Adipose tissue (tissue), 3 donors: Measurements from ENCODE around the gene NOTCH1. TPM values are rescaled to one million over a fixed set of nuclear protein-coding genes. Genes with fewer than 3 reads are reported as not detected.

Experiments used
- H3K27ac ChIP-seq: one replicate; pipeline ENCODE4 v1.5.1; 2013; ENCODE audit warnings: low read depth, low read length
- WGBS, 3 donors: extraction: QIAGEN DNeasy Blood & Tissue Kit; methylation state at CpG; one replicate each; pipeline ENCODE4 v1.1.7; 2013; 5-methylcytosine and 5-hydroxymethylcytosine counted together
- polyA plus RNA-seq, 3 donors: library from polyadenylated mRNA; stranded (reverse); fragments of 200-250 nt; gene quantifications; one replicate each; pipeline ENCODE4 v1.2.3, GENCODE V29; 2013
- donor health status: healthy with polysubstance abuse.
- donor health status: Bipolar disorder and iron deficiency.
- donor health status: healthy.

The NOTCH1 gene
- polyA plus RNA-seq, 3 donors = 10.4 to 35.7 (median 25.0) TPM

DNA sequence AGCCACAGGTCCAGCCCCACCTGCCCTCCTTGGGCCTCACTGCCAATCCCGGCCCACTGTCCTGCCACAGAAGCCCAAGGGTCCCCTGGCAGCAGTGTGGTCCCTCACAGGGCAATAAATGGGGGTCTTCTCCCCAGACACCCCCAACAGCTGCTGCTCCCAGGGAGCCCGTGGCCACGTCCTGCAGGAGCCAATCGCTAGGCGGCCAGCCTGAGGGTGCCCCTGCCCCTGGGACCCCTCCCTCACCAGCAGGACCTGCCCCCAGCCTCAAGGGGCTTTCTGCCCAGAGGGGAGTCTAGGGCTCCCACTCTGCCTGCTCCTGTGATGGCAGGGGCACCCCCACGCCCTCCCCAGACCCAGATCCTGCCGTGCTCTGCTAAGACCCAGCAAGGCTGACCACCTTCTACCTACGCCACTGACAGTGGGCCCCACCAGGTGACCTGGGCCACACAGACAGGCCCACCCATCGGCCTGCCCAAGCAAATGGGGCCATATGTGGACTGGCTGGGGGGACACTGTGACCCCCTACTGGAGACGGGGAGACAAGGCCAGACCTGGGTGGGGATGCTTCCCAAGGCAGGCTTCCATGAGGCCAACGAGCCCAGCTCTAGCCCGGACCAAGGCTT, 17.0 kb downstream of the NOTCH1 start:
- WGBS, 3 donors = 81 to 87% (median 84%) methylated on average over 12 of the region's 12 CpGs
- H3K27ac ChIP-seq = no peak overlapping the region

- H3K27ac ChIP-seq = no peak overlapping the region
- 53 to 65% (median 56%) methylated on average over 30 to 34 of the region's 34 CpGs for WGBS, 3 donors
Observed at GRCh38 chr9:136527721-136528710, 17.8 kb downstream of the NOTCH1 start.

DNA sequence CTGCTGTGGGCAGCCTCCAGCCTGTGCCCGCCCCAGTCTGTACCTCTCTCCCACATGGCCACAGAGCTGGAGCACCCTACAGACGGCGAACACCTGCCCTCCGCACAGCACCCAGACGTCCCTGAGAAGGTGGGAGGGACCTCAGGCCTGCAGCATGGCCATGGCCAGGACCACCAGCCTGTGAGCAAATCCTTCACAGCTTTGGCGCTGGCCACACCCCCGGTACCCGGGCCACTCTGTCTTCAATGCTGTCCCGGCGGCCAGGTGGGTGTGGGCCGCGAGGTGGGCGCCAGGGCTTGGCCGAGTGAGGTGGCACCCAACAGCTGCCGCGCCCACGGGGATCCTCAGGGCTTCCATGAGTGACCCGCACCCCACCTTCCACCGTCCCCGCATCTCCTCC, 18.7 kb downstream of the NOTCH1 start:
- WGBS, 3 donors = 80 to 89% (median 82%) methylated on average over 20 of the region's 20 CpGs

DNA sequence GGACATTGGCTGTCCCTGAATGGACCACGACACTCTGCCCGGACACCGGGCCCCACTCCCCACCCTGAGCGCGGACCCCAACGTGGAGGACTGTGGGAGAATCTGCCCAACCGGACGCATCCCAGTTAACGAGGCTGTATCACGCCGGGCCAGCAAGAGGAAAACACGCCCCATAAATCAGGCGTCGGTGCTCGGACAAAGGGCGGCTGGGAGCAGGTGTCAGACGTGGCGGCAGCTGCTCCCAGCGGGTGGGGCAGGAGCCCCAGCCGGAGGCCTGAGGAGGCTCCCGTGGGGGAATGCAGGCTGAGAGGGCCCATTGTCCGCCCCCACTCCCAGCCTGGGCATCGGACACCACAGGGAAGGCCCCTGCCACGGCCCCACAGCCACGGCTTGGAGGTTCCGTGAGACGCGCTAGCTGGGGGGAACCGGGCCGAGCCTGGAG, 19.2 kb downstream of the NOTCH1 start:
- no peak overlapping the region for H3K27ac ChIP-seq

More for the DNA sequence above, 18.7 kb downstream of the NOTCH1 start:
- no peak overlapping the region for H3K27ac ChIP-seq

DNA sequence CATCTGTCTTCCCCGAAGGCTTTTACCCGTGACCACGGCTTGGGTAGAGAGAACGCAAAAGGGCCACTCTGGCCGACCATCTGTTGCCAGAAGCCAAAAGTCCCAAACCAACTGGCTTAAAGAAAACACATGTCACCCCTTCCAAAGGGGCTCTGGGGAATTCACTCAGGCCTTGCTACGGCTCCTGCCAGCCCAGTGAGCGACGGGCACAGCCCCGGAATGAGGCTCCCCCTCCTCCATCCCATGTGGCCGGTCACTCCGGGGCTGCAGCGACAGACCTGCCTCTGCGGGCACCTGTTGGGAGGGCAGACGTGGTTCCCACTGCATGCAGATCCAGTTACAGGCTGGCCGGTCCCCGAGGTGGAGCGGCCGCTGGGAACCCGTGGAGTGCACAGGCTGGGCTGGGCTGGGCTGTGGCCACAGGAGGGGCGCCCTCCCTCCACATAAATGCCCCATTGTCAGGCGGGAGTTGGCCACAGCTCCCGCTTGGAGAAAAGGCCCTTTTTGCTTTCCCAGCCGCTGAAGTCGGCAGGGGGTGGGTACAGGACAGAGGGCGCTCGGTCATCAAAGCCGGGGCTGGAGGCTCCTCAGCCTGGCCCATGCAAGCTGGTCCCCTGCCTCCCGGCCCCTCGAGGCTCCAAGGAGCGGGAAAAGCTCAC, 19.9 kb downstream of the NOTCH1 start:
- H3K27ac ChIP-seq = no peak overlapping the region
- WGBS, 3 donors = 30 to 69% (median 54%) methylated on average over 30 of the region's 30 CpGs

More for the DNA sequence above, 19.2 kb downstream of the NOTCH1 start:
- 56 to 80% (median 62%) methylated on average over 30 of the region's 30 CpGs for WGBS, 3 donors

DNA sequence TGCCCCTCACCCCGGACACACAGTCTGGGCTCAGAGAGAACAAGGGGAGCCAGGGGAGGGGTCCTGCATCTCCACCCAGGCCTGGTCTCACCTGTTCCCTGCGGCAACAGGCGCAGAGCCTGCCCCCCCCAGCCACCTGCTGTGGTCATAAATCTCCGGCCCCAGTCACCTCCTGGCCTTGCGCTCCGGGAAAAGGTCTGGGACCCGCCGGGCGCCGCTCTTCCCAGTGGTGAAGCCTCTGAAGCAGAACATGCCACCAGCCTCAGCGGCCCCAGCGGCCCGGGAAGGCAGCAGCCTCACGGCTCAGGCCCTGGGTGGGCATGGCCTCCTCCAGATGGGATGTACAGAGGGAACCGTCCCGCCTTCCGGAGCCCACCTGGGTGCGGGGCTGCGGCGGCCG, 20.6 kb downstream of the NOTCH1 start:
- no peak overlapping the region for H3K27ac ChIP-seq
- WGBS, 3 donors = 84 to 89% (median 86%) methylated on average over 18 to 21 of the region's 21 CpGs

DNA sequence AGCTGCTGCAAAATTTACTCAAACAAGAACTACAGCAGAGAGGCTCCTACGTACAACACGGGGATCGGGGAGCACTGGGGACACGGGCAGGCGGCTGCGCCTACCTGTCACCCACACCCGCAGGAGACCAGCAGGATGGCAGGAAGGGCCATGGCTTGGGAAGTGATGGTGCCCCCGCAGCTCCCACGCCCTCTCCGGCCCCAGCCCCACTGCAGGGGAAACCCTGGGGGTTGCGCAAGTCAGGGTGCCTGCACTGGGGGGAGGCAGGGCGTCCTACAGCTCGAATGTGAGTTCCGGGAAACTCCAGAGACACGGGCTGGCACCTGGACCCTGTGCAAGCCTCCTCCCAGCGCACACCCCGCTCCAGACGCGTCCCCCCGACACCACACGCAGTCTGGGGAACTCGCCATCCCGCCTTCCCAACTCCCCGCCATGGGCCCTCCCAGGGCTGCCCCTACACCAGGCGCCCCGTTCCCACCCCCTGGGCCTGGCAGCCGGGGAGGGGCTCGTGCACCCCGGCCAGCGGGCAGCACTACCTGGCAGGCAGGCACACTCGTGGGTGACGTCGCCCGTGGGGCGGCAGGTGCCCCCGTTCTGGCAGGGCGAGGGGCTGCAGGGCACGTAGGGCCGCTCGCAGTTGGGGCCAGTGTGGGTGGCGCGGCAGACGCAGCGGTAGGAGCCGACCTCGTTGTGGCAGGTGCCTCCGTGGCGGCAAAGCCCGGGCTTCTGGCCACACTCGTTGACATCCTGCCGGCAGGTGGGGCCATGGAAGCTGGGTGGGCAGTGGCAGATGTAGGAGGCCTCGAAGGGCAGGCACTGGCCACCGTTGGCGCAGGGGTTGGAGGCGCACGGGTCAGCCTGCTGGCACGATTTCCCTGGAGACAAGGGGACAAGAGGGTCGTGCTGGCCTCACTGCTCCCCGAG, 23.3 kb downstream of the NOTCH1 start:
- 78 to 88% (median 78%) methylated on average over 57 to 59 of the region's 59 CpGs for WGBS, 3 donors
- H3K27ac ChIP-seq = no peak overlapping the region

DNA sequence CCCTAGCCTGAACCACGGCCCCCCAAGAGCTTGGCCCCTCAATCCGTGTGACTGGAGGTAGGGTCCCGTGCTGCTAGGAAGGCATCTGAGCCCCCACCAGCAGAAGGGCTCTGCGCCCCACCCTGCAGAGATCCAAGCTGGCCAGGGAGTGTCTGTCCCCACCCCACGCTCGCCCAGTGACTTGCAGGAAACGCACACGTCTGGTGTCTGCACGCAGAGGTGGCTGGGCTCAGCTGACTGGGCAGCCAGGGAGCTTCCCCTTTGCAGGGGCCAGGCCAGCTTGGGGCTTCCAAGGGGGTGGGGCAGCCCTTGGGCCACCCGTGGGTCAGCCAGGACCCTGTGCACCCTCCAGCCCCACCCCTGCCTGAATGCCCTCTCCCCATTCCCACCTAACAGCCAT, 24.3 kb downstream of the NOTCH1 start:
- no peak overlapping the region for H3K27ac ChIP-seq
- WGBS, 3 donors = 53 to 89% (median 54%) methylated on average over 10 of the region's 10 CpGs

GRCh38 chr9:136520053-136520540, 25.8 kb downstream of the NOTCH1 start:
- H3K27ac ChIP-seq = no peak overlapping the region
- WGBS, 3 donors = 37 to 94% (median 87%) methylated on average over 19 to 20 of the region's 20 CpGs

- 84 to 93% (median 92%) methylated on average over 32 of the region's 32 CpGs for WGBS, 3 donors
- H3K27ac ChIP-seq = no peak overlapping the region
Observed at GRCh38 chr9:136519263-136520052, 26.4 kb downstream of the NOTCH1 start.

DNA sequence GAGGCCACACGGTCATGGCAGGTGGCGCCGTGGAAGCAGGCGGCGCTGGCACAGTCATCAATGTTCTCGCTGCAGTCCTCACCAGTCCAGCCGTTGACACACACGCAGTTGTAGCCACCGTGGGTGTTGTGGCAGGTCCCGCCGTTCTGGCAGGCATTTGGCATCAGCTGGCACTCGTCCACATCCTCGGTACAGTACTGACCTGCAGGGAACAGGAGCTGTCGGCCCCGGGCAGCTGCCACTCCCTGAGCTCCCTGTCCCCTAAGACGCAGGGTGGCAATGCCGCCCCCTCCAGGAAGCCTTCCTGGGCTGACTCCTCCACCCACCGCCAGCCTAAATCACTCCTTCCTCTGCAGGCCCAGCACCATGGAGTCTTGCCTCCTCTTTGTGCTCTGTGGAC, 27.2 kb downstream of the NOTCH1 start:
- 85 to 92% (median 86%) methylated on average over 18 of the region's 18 CpGs for WGBS, 3 donors
- H3K27ac ChIP-seq = no peak overlapping the region

GRCh38 chr9:136517950-136518349, 27.9 kb downstream of the NOTCH1 start:
- 93 to 97% (median 94%) methylated on average over 16 to 17 of the region's 17 CpGs for WGBS, 3 donors
- no peak overlapping the region for H3K27ac ChIP-seq

DNA sequence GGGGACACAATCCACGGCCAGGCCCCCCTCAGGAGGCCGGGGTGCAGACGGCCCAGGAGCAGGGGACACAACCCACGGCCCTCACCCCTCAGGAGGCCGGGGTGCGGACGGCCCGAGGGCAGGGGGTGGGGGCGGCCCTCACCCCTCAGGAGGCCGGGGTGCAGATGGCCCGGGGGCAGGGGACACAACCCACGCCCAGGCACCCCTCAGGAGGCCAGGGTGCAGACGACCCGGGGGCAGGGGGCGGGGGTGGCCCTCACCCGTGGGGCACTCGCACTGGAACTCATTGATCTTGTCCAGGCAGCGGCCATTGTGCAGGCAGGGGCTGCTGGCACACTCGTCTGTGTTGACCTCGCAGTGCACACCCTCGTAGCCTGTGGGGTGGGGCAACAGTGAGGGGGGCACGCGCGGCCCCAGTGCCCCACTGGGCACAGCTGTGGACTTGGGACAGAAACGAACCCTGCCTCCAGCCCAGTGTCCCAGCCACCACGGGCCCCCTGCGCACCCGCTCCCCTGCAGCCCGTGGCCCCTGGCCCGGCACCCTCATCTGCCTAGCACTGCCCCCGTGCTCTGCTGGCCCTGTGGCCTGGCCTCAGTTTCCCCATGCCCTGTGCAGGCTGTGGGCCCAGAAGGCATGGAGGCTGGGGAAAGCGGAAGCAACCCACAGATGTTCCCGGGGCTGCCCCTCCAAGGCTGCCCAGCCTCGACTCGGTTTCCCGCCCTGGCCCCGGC, 28.7 kb downstream of the NOTCH1 start:
- 90 to 93% (median 91%) methylated on average over 37 of the region's 37 CpGs for WGBS, 3 donors
- H3K27ac ChIP-seq = no peak overlapping the region

- 81 to 84% (median 82%) methylated on average over 19 of the region's 19 CpGs for WGBS, 3 donors
- no peak overlapping the region for H3K27ac ChIP-seq
Observed at GRCh38 chr9:136516191-136516654, 29.6 kb downstream of the NOTCH1 start.

GRCh38 chr9:136515276-136515675, 30.6 kb downstream of the NOTCH1 start:
- 90 to 96% (median 93%) methylated on average over 23 to 28 of the region's 28 CpGs for WGBS, 3 donors
- no peak overlapping the region for H3K27ac ChIP-seq

- H3K27ac ChIP-seq = no peak overlapping the region
- WGBS, 3 donors = 91 to 92% (median 91%) methylated on average over 29 of the region's 29 CpGs
Observed at GRCh38 chr9:136514022-136514714, 31.7 kb downstream of the NOTCH1 start.
